HG02610 (cell line): Measurements from ENCODE around the gene TNFAIP3.
A peak's percentile ranks its signal among the peaks of the same experiment; 100 is the strongest.
"Not testable (repeated sequence)": the region's sequence is repeated elsewhere in the genome, so short reads cannot be mapped to it uniquely, and the experiment has no call there.

Experiments used
- ATAC-seq: cut with Tn5 transposase; IDR thresholded peaks from one replicate; pipeline ENCODE4 v1.9.1; 2021; ENCODE audit warnings: mild to moderate bottlenecking, moderate library complexity; ENCODE audit not compliant: unreplicated experiment

The TNFAIP3 gene

GRCh38 chr6:137844327-137844726 lies 22.7 kb upstream of the TNFAIP3 start:
- ATAC-seq = not testable (repeated sequence)

DNA sequence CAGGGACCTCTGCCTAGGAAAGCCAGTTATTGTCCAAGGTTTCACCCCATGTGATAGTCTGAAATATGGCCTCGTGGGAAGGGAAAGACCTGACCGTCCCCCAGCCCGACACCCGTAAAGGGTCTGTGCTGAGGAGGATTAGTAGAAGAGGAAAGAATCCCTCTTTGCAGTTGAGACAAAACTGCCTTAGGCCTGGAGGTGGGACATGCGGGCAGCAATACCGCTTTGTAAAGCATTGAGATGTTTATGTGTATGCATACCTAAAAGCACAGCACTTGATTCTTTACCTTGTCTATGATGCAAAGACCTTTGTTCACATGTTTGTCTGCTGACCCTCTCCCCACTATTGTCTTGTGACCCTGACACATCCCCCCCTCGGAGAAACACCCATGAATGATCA lies 22.3 kb upstream of the TNFAIP3 start:
- not testable (repeated sequence) for ATAC-seq

DNA sequence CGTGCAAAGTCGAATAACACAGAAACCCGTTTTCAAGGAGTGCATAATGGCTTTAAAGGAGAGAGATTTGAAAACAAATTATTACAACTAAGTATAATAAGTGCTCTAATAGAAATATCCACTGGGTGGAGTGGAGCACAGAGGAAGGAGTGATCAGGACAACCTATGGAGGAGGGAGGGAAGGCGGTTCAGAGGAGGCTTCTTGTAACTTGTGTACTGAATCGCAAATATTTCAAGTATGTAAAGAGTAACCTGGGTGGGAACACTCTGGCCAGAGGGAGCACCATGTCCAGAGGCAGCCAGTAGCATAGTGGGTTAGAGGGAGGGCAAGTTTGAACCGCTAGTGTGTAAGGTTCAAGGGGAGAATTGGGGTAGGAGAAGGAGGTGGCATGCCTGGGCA lies 21.6 kb upstream of the TNFAIP3 start:
- ATAC-seq = no peak

GRCh38 chr6:137846274-137846673 lies 20.8 kb upstream of the TNFAIP3 start:
- no peak for ATAC-seq

DNA sequence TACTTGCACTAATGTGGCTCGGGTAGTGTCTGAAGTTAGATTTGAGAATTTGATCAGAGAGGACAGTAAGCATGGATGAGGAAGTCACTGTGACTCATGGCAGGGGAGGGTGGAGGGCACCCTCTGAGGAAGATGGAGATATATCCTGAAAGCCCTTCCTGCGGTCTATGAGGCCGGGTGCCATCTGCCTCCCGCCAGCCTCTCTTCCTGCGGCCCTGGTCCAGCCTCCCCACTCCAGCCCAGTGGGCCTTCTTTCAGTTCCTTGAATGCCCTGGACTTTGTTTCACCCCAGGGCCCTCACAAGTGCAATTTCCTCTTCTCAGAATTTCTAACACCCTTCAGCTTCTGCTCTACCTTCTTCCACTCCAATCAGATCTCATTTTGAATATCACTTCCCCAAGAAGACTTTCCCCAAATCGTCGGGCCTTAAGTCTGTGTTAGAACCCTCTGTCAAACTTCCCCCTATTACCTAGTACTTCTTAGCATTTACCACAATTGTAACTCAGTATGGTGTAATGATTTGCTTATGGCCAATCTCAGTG lies 20.2 kb upstream of the TNFAIP3 start:
- peak; percentile 59 for ATAC-seq

DNA sequence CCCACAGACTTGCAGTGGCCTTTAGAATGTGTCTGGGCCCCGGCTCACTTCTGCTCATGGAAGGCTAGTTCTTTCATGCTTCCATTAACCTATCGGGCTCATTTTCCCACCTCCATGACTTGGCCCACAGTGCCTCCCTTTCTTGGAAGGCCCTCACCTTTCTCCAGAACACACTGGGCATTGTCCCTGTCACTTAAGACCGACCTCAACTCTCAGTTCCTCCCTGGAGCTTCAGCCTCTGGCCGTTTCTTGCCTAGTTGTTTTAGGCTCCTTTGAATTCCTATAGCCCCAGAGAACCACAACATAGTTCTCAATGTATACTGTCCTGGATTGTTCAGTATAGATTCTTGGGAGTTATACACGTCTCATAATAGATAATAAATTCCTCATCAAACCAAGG lies 19.3 kb upstream of the TNFAIP3 start:
- ATAC-seq = no peak

GRCh38 chr6:137848672-137849071 lies 18.4 kb upstream of the TNFAIP3 start:
- no peak for ATAC-seq

DNA sequence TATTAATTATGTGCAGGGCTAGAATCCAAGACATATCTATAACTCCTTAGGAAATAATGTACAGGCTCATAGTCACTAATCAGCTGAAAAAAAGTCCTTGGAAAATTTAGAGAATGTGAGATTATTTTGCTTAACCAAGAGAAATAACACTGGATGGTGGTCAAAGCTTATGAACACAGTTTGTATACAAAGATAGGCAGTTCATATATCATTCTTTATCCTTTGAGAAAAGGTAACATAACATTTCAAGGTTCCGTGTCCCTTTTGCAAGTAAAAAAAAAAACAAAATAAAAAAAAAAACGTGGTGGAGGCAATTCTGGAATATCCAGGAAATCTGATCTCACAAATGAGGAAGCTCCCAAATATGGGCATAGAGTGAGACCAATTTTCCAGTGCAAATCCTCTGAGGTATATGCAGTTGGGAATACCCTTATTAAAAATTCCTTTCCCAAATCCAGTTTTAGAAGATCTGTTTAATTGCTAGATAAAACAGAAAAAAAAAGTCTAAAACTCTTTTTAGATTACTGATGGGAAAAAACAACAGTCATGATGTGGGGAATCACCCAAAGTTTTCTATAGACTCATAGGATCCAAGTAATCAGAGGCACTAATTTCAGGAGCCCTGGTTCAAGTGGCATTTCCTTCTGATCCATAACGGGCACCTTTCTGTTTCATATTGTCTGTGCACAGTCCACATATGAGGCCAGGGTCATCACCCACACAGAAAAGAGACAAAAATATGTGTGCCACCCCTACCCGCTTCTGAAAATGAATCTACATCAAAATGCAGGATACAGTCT lies 17.7 kb upstream of the TNFAIP3 start:
- ATAC-seq = peak; percentile 57

- ATAC-seq = no peak
Observed at GRCh38 chr6:137849981-137850714, 16.9 kb upstream of the TNFAIP3 start.

- no peak for ATAC-seq
Observed at GRCh38 chr6:137850816-137851602, 16.1 kb upstream of the TNFAIP3 start.

DNA sequence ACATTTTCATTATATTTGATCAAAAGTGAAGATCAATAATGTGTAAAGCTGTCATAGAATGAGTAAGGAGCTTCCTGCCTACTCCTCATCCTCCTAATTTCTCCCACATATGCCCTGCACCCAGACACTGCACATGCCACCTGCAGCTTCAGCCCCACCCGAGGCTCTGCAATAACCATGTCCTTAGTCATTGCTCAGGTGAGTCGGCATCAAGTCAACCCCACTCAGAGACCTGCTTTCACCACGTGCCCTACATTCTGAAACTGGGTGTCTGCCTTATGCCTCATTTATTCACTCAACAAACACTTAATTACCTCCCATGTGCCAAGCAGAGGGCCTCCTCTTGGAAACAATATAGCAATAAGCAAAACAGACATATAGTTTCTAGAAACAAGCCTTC lies 15.4 kb upstream of the TNFAIP3 start:
- ATAC-seq = no peak

- no peak for ATAC-seq
Observed at GRCh38 chr6:137852346-137852745, 14.7 kb upstream of the TNFAIP3 start.

GRCh38 chr6:137852811-137853210 lies 14.2 kb upstream of the TNFAIP3 start:
- no peak for ATAC-seq

GRCh38 chr6:137853569-137854213 lies 13.4 kb upstream of the TNFAIP3 start:
- ATAC-seq = no peak

DNA sequence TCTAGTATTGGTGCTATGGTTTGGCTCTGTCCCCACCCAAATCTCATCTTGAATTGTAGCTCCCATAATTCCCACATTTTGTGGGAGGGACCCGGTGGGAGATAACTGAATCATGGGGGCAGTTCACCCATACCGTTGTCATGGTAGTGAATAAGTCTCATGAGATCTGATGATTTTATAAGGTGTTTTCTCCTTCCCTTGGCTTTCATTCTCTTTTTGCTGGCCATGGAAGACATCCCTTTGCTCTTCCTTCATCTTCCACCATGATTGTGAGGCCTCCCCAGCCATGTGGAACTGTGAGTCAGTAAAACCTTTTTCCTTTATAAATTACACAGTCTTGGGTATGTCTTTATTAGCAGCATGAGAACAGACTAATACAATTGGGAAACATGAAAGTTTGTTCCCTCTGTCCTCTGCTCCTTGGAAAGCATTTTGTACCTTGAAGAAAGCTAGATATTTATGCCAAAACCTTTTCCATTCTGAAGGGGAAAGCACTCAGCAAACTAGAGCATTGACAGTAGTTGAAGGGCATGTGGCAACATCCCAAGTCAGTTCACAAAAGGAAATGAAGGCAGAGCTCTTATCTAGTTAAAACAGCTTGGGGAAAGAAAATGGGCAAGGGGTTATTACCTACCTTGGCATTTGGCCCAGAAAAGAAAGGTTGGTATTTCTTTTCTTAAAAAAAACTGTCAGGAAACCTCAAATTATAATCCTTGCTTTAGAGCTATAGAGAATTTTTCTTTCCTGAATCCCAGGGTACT lies 10.7 kb upstream of the TNFAIP3 start:
- ATAC-seq = no peak

DNA sequence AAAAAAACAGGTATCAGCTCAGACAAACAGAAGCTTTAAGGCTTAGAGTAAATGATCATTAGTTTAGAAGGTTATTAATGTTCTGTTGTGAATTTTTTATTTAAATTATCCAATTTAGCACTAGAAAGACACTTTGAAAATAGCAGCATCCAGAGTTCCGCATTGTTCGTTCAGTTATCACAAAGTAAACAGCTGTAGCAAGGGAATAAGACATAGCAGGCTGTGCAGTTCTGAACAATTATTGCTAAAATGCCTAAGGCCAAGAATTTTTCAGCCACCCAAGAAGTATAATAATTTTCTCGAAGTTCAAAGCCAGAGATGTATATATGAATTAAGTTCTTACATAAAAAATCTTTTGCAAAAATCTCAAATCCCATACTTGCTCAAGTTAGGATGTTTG lies 8.0 kb upstream of the TNFAIP3 start:
- no peak for ATAC-seq

- ATAC-seq = no peak
Observed at GRCh38 chr6:137860394-137861005, 6.6 kb upstream of the TNFAIP3 start.

- no peak for ATAC-seq
Observed at GRCh38 chr6:137861550-137862337, 5.3 kb upstream of the TNFAIP3 start.
